Fibroblast of lung (primary cell): ENCODE measurements around the gene CDKL5. TPM values are rescaled to one million over a fixed set of nuclear protein-coding genes. Genes with fewer than 3 reads are reported as not detected.

ENCODE experiments used
- DNase-seq, 2 donors: peaks; one replicate each; pipeline versions ENCODE4 v3.0.0 to v3.0.0-alpha.2; 2010; ENCODE audit warnings: low read depth in 2 of 2
- H2AFZ ChIP-seq: 2 replicates; pipeline ENCODE4 v1.5.1; 2012; ENCODE audit warnings: low read length, control low read depth, inconsistent platforms
- H3K27ac ChIP-seq: 2 replicates; pipeline ENCODE4 v1.5.1; 2011; ENCODE audit warnings: low read length, control low read depth; ENCODE audit not compliant: insufficient read depth
- H3K27me3 ChIP-seq: 2 replicates; pipeline ENCODE4 v1.5.1; 2011; ENCODE audit warnings: mild to moderate bottlenecking, low read length; ENCODE audit not compliant: control insufficient read depth, insufficient read depth
- H3K36me3 ChIP-seq: 2 replicates; pipeline ENCODE4 v1.5.1; 2011; ENCODE audit warnings: low read length; ENCODE audit not compliant: control insufficient read depth, insufficient read depth
- H3K4me1 ChIP-seq: 2 replicates; pipeline ENCODE4 v1.5.1; 2011; ENCODE audit warnings: low read length; ENCODE audit not compliant: control insufficient read depth, insufficient read depth; ENCODE audit errors: extremely low read depth
- H3K4me2 ChIP-seq: 2 replicates; pipeline ENCODE4 v1.5.1; 2011; ENCODE audit warnings: low read length, control low read depth; ENCODE audit not compliant: insufficient read depth; ENCODE audit errors: extremely low read depth
- H3K4me3 ChIP-seq, 4 experiments: fragments of 200-600 bp in 1 of 4; sonication (generic) in 1 of 4; replicated peaks in 1 of 4; 2 replicates each; pipeline ENCODE4 v1.5.1; 2011 to 2016; ENCODE audit warnings: low read length in 4 of 4, low read depth in 3 of 4, mild to moderate bottlenecking in 3 of 4, control low read depth in 2 of 4, inconsistent platforms in 1 of 4, mixed read lengths in 1 of 4; ENCODE audit not compliant: insufficient read depth in 1 of 4; ENCODE audit errors: control extremely low read depth in 1 of 4
- H3K79me2 ChIP-seq: 2 replicates; pipeline ENCODE4 v1.5.1; 2012; ENCODE audit warnings: mild to moderate bottlenecking, low read length, inconsistent platforms; ENCODE audit not compliant: control insufficient read depth, insufficient read depth
- H3K9ac ChIP-seq: 2 replicates; pipeline ENCODE4 v1.5.1; 2011; ENCODE audit warnings: mild to moderate bottlenecking, low read length, control low read depth; ENCODE audit not compliant: insufficient read depth
- H3K9me3 ChIP-seq: 2 replicates; pipeline ENCODE4 v1.5.1; 2012; ENCODE audit warnings: low read depth, low read length; ENCODE audit not compliant: control insufficient read depth, insufficient read depth
- H4K20me1 ChIP-seq: 2 replicates; pipeline ENCODE4 v1.5.1; 2011; ENCODE audit warnings: low read length; ENCODE audit not compliant: control insufficient read depth, insufficient read depth; ENCODE audit errors: extremely low read depth
- EZH2 ChIP-seq: IDR thresholded peaks from 2 replicates; pipeline ENCODE4 v1.5.1; 2012; ENCODE audit warnings: low read length, control low read depth, mild to moderate bottlenecking; ENCODE audit errors: missing control alignments
- polyA plus RNA-seq, 2 donors: library from polyadenylated mRNA; depleted of rRNA in 1 of 2; stranded (reverse) in 1 of 2; unstranded in 1 of 2; fragments of >200 nt; gene quantifications; 2 replicates each; pipeline ENCODE4 v1.2.1, GENCODE V29; 2011 to 2012; ENCODE audit warnings: missing spikeins in 1 of 2
- total RNA-seq: library from RNA; depleted of rRNA; stranded (reverse); fragments of >200 nt; gene quantifications from 2 replicates; pipeline ENCODE4 v1.2.1, GENCODE V29; 2014
- TF ChIP-seq, protein P1 (sequence below), 2 donors: IDR thresholded peaks in 1 of 2; conservative IDR thresholded peaks in 1 of 2; 1 replicate in 1 of 2; 2 replicates in 1 of 2; pipeline ENCODE4 v1.5.1; 2011 to 2012; ENCODE audit warnings: low read length in 2 of 2, control low read depth in 1 of 2, inconsistent platforms in 1 of 2, low read depth in 1 of 2, mild to moderate bottlenecking in 1 of 2

CDKL5 gene
- total and polyA plus RNA-seq, 2 donors (not counting 1 experiment from before 2014, with no cell fraction given): 5.0 to 6.6 TPM

DNA sequence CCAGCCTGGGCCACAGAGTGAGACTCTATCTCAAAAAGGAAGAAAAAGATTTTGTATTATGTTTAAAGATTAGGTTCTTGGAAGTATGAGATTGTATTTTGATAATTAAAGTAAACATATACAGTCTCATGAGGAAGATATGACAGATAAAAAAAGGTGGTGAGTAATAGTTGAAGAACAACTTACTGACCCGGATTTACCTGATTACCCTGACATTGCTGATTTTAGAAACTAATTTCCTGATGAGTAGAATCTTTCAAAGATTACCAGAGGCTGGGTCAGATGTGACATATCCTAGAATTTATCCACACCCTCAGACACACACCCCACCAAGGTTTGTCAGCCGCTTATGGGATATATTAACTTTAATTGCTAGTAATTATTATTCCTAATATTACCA lies 9.5 kb downstream of the CDKL5 start:
- TF ChIP-seq, protein P1, sequence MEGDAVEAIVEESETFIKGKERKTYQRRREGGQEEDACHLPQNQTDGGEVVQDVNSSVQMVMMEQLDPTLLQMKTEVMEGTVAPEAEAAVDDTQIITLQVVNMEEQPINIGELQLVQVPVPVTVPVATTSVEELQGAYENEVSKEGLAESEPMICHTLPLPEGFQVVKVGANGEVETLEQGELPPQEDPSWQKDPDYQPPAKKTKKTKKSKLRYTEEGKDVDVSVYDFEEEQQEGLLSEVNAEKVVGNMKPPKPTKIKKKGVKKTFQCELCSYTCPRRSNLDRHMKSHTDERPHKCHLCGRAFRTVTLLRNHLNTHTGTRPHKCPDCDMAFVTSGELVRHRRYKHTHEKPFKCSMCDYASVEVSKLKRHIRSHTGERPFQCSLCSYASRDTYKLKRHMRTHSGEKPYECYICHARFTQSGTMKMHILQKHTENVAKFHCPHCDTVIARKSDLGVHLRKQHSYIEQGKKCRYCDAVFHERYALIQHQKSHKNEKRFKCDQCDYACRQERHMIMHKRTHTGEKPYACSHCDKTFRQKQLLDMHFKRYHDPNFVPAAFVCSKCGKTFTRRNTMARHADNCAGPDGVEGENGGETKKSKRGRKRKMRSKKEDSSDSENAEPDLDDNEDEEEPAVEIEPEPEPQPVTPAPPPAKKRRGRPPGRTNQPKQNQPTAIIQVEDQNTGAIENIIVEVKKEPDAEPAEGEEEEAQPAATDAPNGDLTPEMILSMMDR (conservative IDR thresholded peaks at IDR 0.05 in 1 of 2, IDR thresholded peaks at IDR 0.05 in 1 of 2; ENCODE audit: low read depth in 1 of 2, low read length in 2 of 2): no peak
- no peak for TF ChIP-seq EZH2
- Histone ChIP-seq H2AFZ (no peak overlapping the region), H3K27me3 (no peaks in the 10 kb centered on the region), H3K4me3 (no peak overlapping the region), H3K79me2 (no peaks in the 10 kb centered on the region), H3K27ac (no peak overlapping the region), H3K4me2 (no peak overlapping the region), H3K9me3 (no peaks in the 10 kb centered on the region), H3K36me3 (no peaks in the 10 kb centered on the region), H4K20me1 (no peaks in the 10 kb centered on the region), H3K9ac (no peak overlapping the region), H3K4me1 (no peaks in the 10 kb centered on the region)
- no peak for DNase-seq

- Histone ChIP-seq H3K27ac (no peak overlapping the region), H3K36me3 (no peaks in the 10 kb centered on the region), H2AFZ (no peak overlapping the region), H3K4me3 (no peak overlapping the region), H3K9me3 (no peaks in the 10 kb centered on the region), H3K79me2 (no peaks in the 10 kb centered on the region), H3K4me2 (no peak overlapping the region), H3K4me1 (no peaks in the 10 kb centered on the region), H4K20me1 (no peaks in the 10 kb centered on the region), H3K27me3 (no peaks in the 10 kb centered on the region), H3K9ac (no peak overlapping the region)
- TF ChIP-seq, protein P1 (conservative IDR thresholded peaks at IDR 0.05 in 1 of 2, IDR thresholded peaks at IDR 0.05 in 1 of 2; ENCODE audit: low read depth in 1 of 2, low read length in 2 of 2): no peak
- TF ChIP-seq EZH2: no peak
- DNase-seq: no peak
Measured at GRCh38 chrX:18436017-18436416, 10.6 kb downstream of the CDKL5 start.

GRCh38 chrX:18440835-18441234 lies 15.4 kb downstream of the CDKL5 start:
- no peak overlapping the region for H3K4me2 ChIP-seq
- TF ChIP-seq, protein P1 (conservative IDR thresholded peaks at IDR 0.05 in 1 of 2, IDR thresholded peaks at IDR 0.05 in 1 of 2; ENCODE audit: low read depth in 1 of 2, low read length in 2 of 2): no peak
- TF ChIP-seq EZH2: no peak
- no peaks in the 10 kb centered on the region for H3K79me2 ChIP-seq
- no peak overlapping the region for H3K4me3 ChIP-seq
- H4K20me1 ChIP-seq: no peaks in the 10 kb centered on the region
- H2AFZ ChIP-seq: no peak overlapping the region
- H3K9ac ChIP-seq: no peak overlapping the region
- H3K36me3 ChIP-seq: no peaks in the 10 kb centered on the region
- no peaks in the 10 kb centered on the region for H3K4me1 ChIP-seq
- no peaks in the 10 kb centered on the region for H3K9me3 ChIP-seq
- H3K27me3 ChIP-seq: no peaks in the 10 kb centered on the region
- no peak overlapping the region for H3K27ac ChIP-seq
- DNase-seq: no peak
